ENCODE data around the gene TLE4. TPM values are rescaled to one million over a fixed set of nuclear protein-coding genes. Genes with fewer than 3 reads are reported as not detected.

Gene TLE4
- total and polyA plus RNA-seq, 10 of the 15 experiments (the other 5 are each of a cell fraction or from before 2014, with no cell fraction given) = 5.3 to 53.3 (median 23.3) TPM

GRCh38 chr9:79572608-79573411 is 1.0 kb downstream of the TLE4 start (continued):
- no peak for TF ChIP-seq TCF3 (IDR thresholded peaks at IDR 0.05; ENCODE audit: borderline replicate concordance, insufficient read depth, low read depth, low read length)
- TF ChIP-seq FOXK2 (IDR thresholded peaks at IDR 0.05) = no peak
- peak; percentile 64; the same call in 1 of the 2 replicates for TF ChIP-seq CHD2 (IDR thresholded peaks at IDR 0.05; ENCODE audit: borderline replicate concordance, low read depth, low read length)
- no peak for TF ChIP-seq SREBF1 (IDR thresholded peaks at IDR 0.05; ENCODE audit: low read length)
- TF ChIP-seq BACH1 (IDR thresholded peaks at IDR 0.05; ENCODE audit: borderline replicate concordance) = peak; percentile 74; the same call in 1 of the 2 replicates
- TF ChIP-seq EED (IDR thresholded peaks at IDR 0.05; ENCODE audit: low read depth) = no peak; the same call in 1 of the 2 replicates
- TF ChIP-seq NRF1 (conservative IDR thresholded peaks at IDR 0.05; ENCODE audit: low read depth, low read length) = no peak
- TF ChIP-seq, protein P1, sequence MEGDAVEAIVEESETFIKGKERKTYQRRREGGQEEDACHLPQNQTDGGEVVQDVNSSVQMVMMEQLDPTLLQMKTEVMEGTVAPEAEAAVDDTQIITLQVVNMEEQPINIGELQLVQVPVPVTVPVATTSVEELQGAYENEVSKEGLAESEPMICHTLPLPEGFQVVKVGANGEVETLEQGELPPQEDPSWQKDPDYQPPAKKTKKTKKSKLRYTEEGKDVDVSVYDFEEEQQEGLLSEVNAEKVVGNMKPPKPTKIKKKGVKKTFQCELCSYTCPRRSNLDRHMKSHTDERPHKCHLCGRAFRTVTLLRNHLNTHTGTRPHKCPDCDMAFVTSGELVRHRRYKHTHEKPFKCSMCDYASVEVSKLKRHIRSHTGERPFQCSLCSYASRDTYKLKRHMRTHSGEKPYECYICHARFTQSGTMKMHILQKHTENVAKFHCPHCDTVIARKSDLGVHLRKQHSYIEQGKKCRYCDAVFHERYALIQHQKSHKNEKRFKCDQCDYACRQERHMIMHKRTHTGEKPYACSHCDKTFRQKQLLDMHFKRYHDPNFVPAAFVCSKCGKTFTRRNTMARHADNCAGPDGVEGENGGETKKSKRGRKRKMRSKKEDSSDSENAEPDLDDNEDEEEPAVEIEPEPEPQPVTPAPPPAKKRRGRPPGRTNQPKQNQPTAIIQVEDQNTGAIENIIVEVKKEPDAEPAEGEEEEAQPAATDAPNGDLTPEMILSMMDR (IDR thresholded peaks at IDR 0.05 in 2 of 3, conservative IDR thresholded peaks at IDR 0.05 in 1 of 3; ENCODE audit: control insufficient read depth in 2 of 3, extremely low read depth in 1 of 3, insufficient read depth in 1 of 3, low read depth in 3 of 3, low read length in 3 of 3) = no peak; a peak in 1 of 6 replicates
- TF ChIP-seq ATF3 (IDR thresholded peaks at IDR 0.05; ENCODE audit: borderline replicate concordance, extremely low read depth, low read depth, low read length) = no peak
- TF ChIP-seq ATF2 (IDR thresholded peaks at IDR 0.05; ENCODE audit: low read length) = no peak
- no peak for TF ChIP-seq MTA2 (IDR thresholded peaks at IDR 0.05; ENCODE audit: low read depth)
- TF ChIP-seq CBX3 (IDR thresholded peaks at IDR 0.05; ENCODE audit: borderline replicate concordance, low read depth) = no peak
- TF ChIP-seq EP300 (IDR thresholded peaks at IDR 0.05; ENCODE audit: borderline replicate concordance in 1 of 2, control insufficient read depth in 1 of 2, low read depth in 2 of 2, low read length in 2 of 2) = no peak
- TF ChIP-seq PML (IDR thresholded peaks at IDR 0.05; ENCODE audit: low read length) = no peak
- no peak for TF ChIP-seq HDGF (IDR thresholded peaks at IDR 0.05)
- TF ChIP-seq, protein P2, sequence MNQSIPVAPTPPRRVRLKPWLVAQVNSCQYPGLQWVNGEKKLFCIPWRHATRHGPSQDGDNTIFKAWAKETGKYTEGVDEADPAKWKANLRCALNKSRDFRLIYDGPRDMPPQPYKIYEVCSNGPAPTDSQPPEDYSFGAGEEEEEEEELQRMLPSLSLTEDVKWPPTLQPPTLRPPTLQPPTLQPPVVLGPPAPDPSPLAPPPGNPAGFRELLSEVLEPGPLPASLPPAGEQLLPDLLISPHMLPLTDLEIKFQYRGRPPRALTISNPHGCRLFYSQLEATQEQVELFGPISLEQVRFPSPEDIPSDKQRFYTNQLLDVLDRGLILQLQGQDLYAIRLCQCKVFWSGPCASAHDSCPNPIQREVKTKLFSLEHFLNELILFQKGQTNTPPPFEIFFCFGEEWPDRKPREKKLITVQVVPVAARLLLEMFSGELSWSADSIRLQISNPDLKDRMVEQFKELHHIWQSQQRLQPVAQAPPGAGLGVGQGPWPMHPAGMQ (IDR thresholded peaks at IDR 0.05; ENCODE audit: borderline replicate concordance) = no peak
- no peak for TF ChIP-seq BCL3 (IDR thresholded peaks at IDR 0.05; ENCODE audit: borderline replicate concordance, insufficient read depth, low read depth, low read length, poor library complexity, severe bottlenecking)
- TF ChIP-seq NBN (IDR thresholded peaks at IDR 0.05) = no peak
- TF ChIP-seq MAX (IDR thresholded peaks at IDR 0.05; ENCODE audit: low read depth, low read length) = 0 out of 2 replicates have a peak, but pooled peaks have one; percentile 16
- no peak for TF ChIP-seq SP1 (IDR thresholded peaks at IDR 0.05; ENCODE audit: low read depth, low read length)
